A549 (cell line): ENCODE measurements around the gene FBLIM1. TPM values are rescaled to one million over a fixed set of nuclear protein-coding genes. Genes with fewer than 3 reads are reported as not detected.

Source experiments
- ATAC-seq, 2 experiments: fragments of 200-7000 bp in 1 of 2; fragments of >200 bp in 1 of 2; cut with Nextera tagmentation in 1 of 2; cut with Tn5 transposase in 1 of 2; 3 replicates each; pipeline versions ENCODE4 v1.8.0 to v1.9.1; 2018 to 2020; ENCODE audit warnings: mild to moderate bottlenecking in 1 of 2, moderate library complexity in 1 of 2
- CTCF ChIA-PET: fragments of 300-600 bp; sonication (Branson Sonifier 250); formaldehyde crosslinking; extraction: SDS; loops from one replicate; lab custom pipeline; 2021; ENCODE audit warnings: antibody characterized with exemption, inconsistent platforms; lab: Yijun Ruan, JAX
- POLR2A ChIA-PET: fragments of 350-600 bp; formaldehyde crosslinking; extraction: SDS; loops from one replicate; lab custom pipeline; 2021; ENCODE audit warnings: antibody characterized with exemption, inconsistent platforms; lab: Yijun Ruan, JAX
- DNase-seq, 2 experiments: peaks; one replicate each; pipeline versions ENCODE4 v3.0.0 to v3.0.0-alpha.2; 2011 to 2016; ENCODE audit warnings: low read depth in 1 of 2, low spot score in 1 of 2
- FAIRE-seq: peaks from 2 replicates; lab custom pipeline; 2011; peaks lifted over from hg19 to GRCh38; lab: Jason Lieb, UNC
- H3K27ac ChIP-seq, 2 experiments: fragments of >200 bp; sonication (Bioruptor Twin); formaldehyde crosslinking; 3 replicates each; pipeline ENCODE4 v1.5.1; 2016 to 2017
- H3K4me1 ChIP-seq: fragments of >200 bp; sonication (Bioruptor Twin); formaldehyde crosslinking; 3 replicates; pipeline ENCODE4 v1.6.1; 2016
- H3K4me2 ChIP-seq: fragments of >200 bp; sonication (Bioruptor Twin); formaldehyde crosslinking; 3 replicates; pipeline ENCODE4 v1.6.1; 2016
- H3K4me3 ChIP-seq: fragments of >200 bp; sonication (Bioruptor Twin); formaldehyde crosslinking; 3 replicates; pipeline ENCODE4 v1.5.1; 2016
- H3K9me3 ChIP-seq: fragments of >200 bp; sonication (Bioruptor Twin); formaldehyde crosslinking; 3 replicates; pipeline ENCODE4 v1.6.1; 2016
- BCL3 ChIP-seq: fragments of >200 bp; sonication (Bioruptor Twin); formaldehyde crosslinking; IDR thresholded peaks from 3 replicates; pipeline ENCODE4 v1.6.1; 2016
- BHLHE40 ChIP-seq: IDR thresholded peaks from 2 replicates; pipeline ENCODE4 v1.6.1; 2012; ENCODE audit warnings: low read depth, low read length, inconsistent platforms
- CBX2 ChIP-seq: fragments of 200-600 bp; sonication (generic); IDR thresholded peaks from 2 replicates; pipeline ENCODE4 v1.6.1; 2016; ENCODE audit warnings: low read depth, mild to moderate bottlenecking, borderline replicate concordance
- CHD2 ChIP-seq: fragments of 150-350 bp; IDR thresholded peaks from 2 replicates; pipeline ENCODE4 v1.6.1; 2014; ENCODE audit warnings: low read length; ENCODE audit not compliant: partially characterized antibody
- EHMT2 ChIP-seq: fragments of 200-600 bp; sonication (generic); IDR thresholded peaks from 2 replicates; pipeline ENCODE4 v1.6.1; 2016; ENCODE audit warnings: antibody characterized with exemption, low read depth, mild to moderate bottlenecking, moderate library complexity
- ELK1 ChIP-seq: fragments of 150-350 bp; IDR thresholded peaks from 2 replicates; pipeline ENCODE4 v1.6.1; 2014; ENCODE audit warnings: low read depth, mild to moderate bottlenecking, low read length
- ESRRA ChIP-seq: fragments of 150-350 bp; IDR thresholded peaks from 2 replicates; pipeline ENCODE4 v1.6.1; 2014; ENCODE audit warnings: mild to moderate bottlenecking, low read length, borderline replicate concordance
- FOXS1 ChIP-seq: fragments of 250-450 bp; sonication (Bioruptor Pico); IDR thresholded peaks from 2 replicates; pipeline ENCODE4 v1.5.0; 2020; ENCODE audit warnings: mild to moderate bottlenecking, moderate library complexity
- HMGXB4 ChIP-seq: fragments of 250-450 bp; sonication (Bioruptor Pico); IDR thresholded peaks from 2 replicates; pipeline ENCODE4 v1.5.0; 2021; ENCODE audit warnings: mild to moderate bottlenecking, moderate library complexity, borderline replicate concordance
- KDM5A ChIP-seq: fragments of 200-600 bp; sonication (generic); IDR thresholded peaks from 2 replicates; pipeline ENCODE4 v1.6.1; 2016; ENCODE audit warnings: antibody characterized with exemption, mild to moderate bottlenecking
- MAFK ChIP-seq: fragments of 450-650 bp; IDR thresholded peaks from 2 replicates; pipeline ENCODE4 v1.6.1; 2014; ENCODE audit not compliant: partially characterized antibody
- MAX ChIP-seq: IDR thresholded peaks from 2 replicates; pipeline ENCODE4 v1.6.1; 2012
- NFE2L2 ChIP-seq: fragments of 150-350 bp; conservative IDR thresholded peaks from 2 replicates; pipeline ENCODE4 v1.6.1; 2014; ENCODE audit warnings: low read length
- NPAS2 ChIP-seq: fragments of 250-450 bp; sonication (Bioruptor Pico); IDR thresholded peaks from 2 replicates; pipeline ENCODE4 v1.8.0; 2022; ENCODE audit warnings: mild to moderate bottlenecking, moderate library complexity, borderline replicate concordance
- RARB ChIP-seq: fragments of 250-450 bp; sonication (Bioruptor Pico); IDR thresholded peaks from 2 replicates; pipeline ENCODE4 v1.8.0; 2021; ENCODE audit warnings: mild to moderate bottlenecking, moderate library complexity
- RCOR1 ChIP-seq: fragments of 150-350 bp; IDR thresholded peaks from 2 replicates; pipeline ENCODE4 v1.6.1; 2014; ENCODE audit warnings: antibody characterized with exemption, low read length, low read depth
- REST ChIP-seq: fragments of 200-600 bp; sonication (generic); IDR thresholded peaks from 2 replicates; pipeline ENCODE4 v1.6.1; 2016; ENCODE audit warnings: antibody characterized with exemption, mild to moderate bottlenecking, moderate library complexity
- RNF2 ChIP-seq: fragments of 200-600 bp; sonication (generic); IDR thresholded peaks from 2 replicates; pipeline ENCODE4 v1.6.1; 2016; ENCODE audit warnings: low read depth, mild to moderate bottlenecking, antibody characterized with exemption, moderate library complexity, borderline replicate concordance
- SMC3 ChIP-seq: fragments of >200 bp; sonication (Bioruptor Twin); formaldehyde crosslinking; IDR thresholded peaks from 3 replicates; pipeline ENCODE4 v1.6.1; 2018; ENCODE audit warnings: inconsistent platforms
- TFCP2L1 ChIP-seq: fragments of 250-450 bp; sonication (Bioruptor Pico); IDR thresholded peaks from 2 replicates; pipeline ENCODE4 v1.5.0; 2021; ENCODE audit warnings: mild to moderate bottlenecking
- TP53 ChIP-seq: fragments of 250-450 bp; sonication (Bioruptor Pico); IDR thresholded peaks from 2 replicates; pipeline ENCODE4 v1.5.0; 2021; ENCODE audit warnings: mild to moderate bottlenecking, moderate library complexity
- WGBS: methylation state at CpG from one replicate; pipeline ENCODE4 v1.1.6; 2017; ENCODE audit errors: missing lambda C conversion rate; 5-methylcytosine and 5-hydroxymethylcytosine counted together
- polyA plus RNA-seq, 4 experiments: library from polyadenylated mRNA; depleted of rRNA in 3 of 4; stranded (reverse); fragments of >200 nt; fragmentation: RNase III in 1 of 4; extraction: RNeasy Plus Mini Kit Qiagen cat#74134 plus additional on column Dnase treatment in 1 of 4; gene quantifications; 2 replicates in 3 of 4; 3 replicates in 1 of 4; pipeline ENCODE4 v1.2.3, GENCODE V29; 2011 to 2017

FBLIM1 gene
- polyA plus RNA-seq, 2 of the 4 experiments (the other 2 are of a cell fraction), result 24.6 to 38.1 TPM

- H3K4me2 ChIP-seq, result no peak overlapping the region
- H3K4me1 ChIP-seq, result no peaks in the 10 kb centered on the region
- ATAC-seq (no peak), DNase-seq (no peak), FAIRE-seq (no peak)
- no CpG with 5 or more reads among the region's 9 CpGs for WGBS
- no peaks in the 10 kb centered on the region for H3K9me3 ChIP-seq
- ChIA-PET CTCF (no interaction called here), POLR2A (no interaction called here)
- TF ChIP-seq KDM5A (no peak), FOXS1 (CRISPR knock-in tag) (no peak), RNF2 (no peak), TFCP2L1 (no peak), MAX (no peak), RARB (no peak), ELK1 (no peak), SMC3 (no peak), CBX2 (no peak), TP53 (CRISPR knock-in tag) (no peak), EHMT2 (no peak)
- H3K4me3 ChIP-seq, result no peak overlapping the region
- H3K27ac ChIP-seq, result no peak overlapping the region
These were observed 32.1 kb upstream of the FBLIM1 start for GRCh38 chr1:15726508-15726907.

- FAIRE-seq (no peak), DNase-seq (no peak)
- Histone ChIP-seq H3K4me3 (no peak overlapping the region), H3K27ac (no peak overlapping the region), H3K9me3 (no peaks in the 10 kb centered on the region), H3K4me1 (no peaks in the 10 kb centered on the region)
- CTCF ChIA-PET, result no interaction called here
- POLR2A ChIA-PET, result no interaction called here
- TF ChIP-seq BHLHE40 (no peak), ESRRA (no peak), REST (no peak), TP53 (CRISPR knock-in tag) (no peak), BCL3 (no peak), NFE2L2 (no peak), TFCP2L1 (no peak), RNF2 (no peak), RCOR1 (no peak), FOXS1 (CRISPR knock-in tag) (no peak), MAFK (no peak)
- TF ChIP-seq, all 56 proteins: peak for 0
- 87% methylated on average over 7 of the region's 21 CpGs for WGBS
- no peak for ATAC-seq
- no peak overlapping the region for H3K4me2 ChIP-seq
These were observed 31.6 kb upstream of the FBLIM1 start for GRCh38 chr1:15727021-15727420.

- no peaks in the 10 kb centered on the region for H3K9me3 ChIP-seq
- DNase-seq, result no peak
- no peak overlapping the region for H3K4me2 ChIP-seq
- ATAC-seq, result no peak
- H3K4me3 ChIP-seq, result no peak overlapping the region
- H3K27ac ChIP-seq, result no peak overlapping the region
- no peaks in the 10 kb centered on the region for H3K4me1 ChIP-seq
- CTCF ChIA-PET, result no interaction called here
- 86% methylated on average over 11 of the region's 13 CpGs for WGBS
- FAIRE-seq, result no peak
- POLR2A ChIA-PET, result no interaction called here
- TF ChIP-seq CHD2 (no peak), NPAS2 (CRISPR knock-in tag) (no peak), HMGXB4 (CRISPR knock-in tag) (no peak), REST (no peak)
These were observed 31.2 kb upstream of the FBLIM1 start for GRCh38 chr1:15727424-15727823.
